HG03565 (cell line): ENCODE results near the gene DDX28.
"Not testable (repeated sequence)": the region's sequence is repeated elsewhere in the genome, so short reads cannot be mapped to it uniquely, and the experiment has no call there.

ENCODE experiments used
- ATAC-seq: cut with Tn5 transposase; IDR thresholded peaks from one replicate; pipeline ENCODE4 v1.9.1; 2021; ENCODE audit warnings: mild to moderate bottlenecking, moderate library complexity; ENCODE audit not compliant: unreplicated experiment

The DDX28 gene

GRCh38 chr16:67995423-67995822 lies 27.6 kb downstream of the DDX28 start:
- no peak for ATAC-seq

GRCh38 chr16:67994040-67994408 lies 29.0 kb downstream of the DDX28 start:
- not testable (repeated sequence) for ATAC-seq

GRCh38 chr16:67993207-67994039 lies 29.6 kb downstream of the DDX28 start:
- ATAC-seq, result peak; percentile 54

GRCh38 chr16:67992661-67993206 lies 30.3 kb downstream of the DDX28 start:
- ATAC-seq, result no peak

- ATAC-seq, result no peak
Observed at GRCh38 chr16:67990018-67990386, 33.0 kb downstream of the DDX28 start.

GRCh38 chr16:67989322-67990017 lies 33.6 kb downstream of the DDX28 start:
- no peak for ATAC-seq

GRCh38 chr16:67988675-67989074 lies 34.4 kb downstream of the DDX28 start:
- ATAC-seq, result no peak

GRCh38 chr16:67987460-67988160 lies 35.4 kb downstream of the DDX28 start:
- ATAC-seq, result no peak

GRCh38 chr16:67986949-67987348 lies 36.1 kb downstream of the DDX28 start:
- ATAC-seq, result no peak

GRCh38 chr16:67982011-67982696 lies 40.9 kb downstream of the DDX28 start:
- no peak for ATAC-seq

- no peak for ATAC-seq
Observed at GRCh38 chr16:67979955-67980678, 42.9 kb downstream of the DDX28 start, which contains the start of gene DPEP3. DPEP3 (minus strand) TSS chr16:67980499; CDS start chr16:67980380, 119 bp downstream.

- no peak for ATAC-seq
Observed at GRCh38 chr16:67977469-67978227, 45.4 kb downstream of the DDX28 start.

GRCh38 chr16:67977005-67977404 lies 46.0 kb downstream of the DDX28 start:
- ATAC-seq, result no peak

- no peak for ATAC-seq
Observed at GRCh38 chr16:67976205-67976604, 46.8 kb downstream of the DDX28 start.

GRCh38 chr16:67975321-67976105 lies 47.5 kb downstream of the DDX28 start:
- no peak for ATAC-seq

GRCh38 chr16:67972285-67972684 lies 50.7 kb downstream of the DDX28 start:
- ATAC-seq, result not testable (repeated sequence)

GRCh38 chr16:67971111-67971510 lies 51.9 kb downstream of the DDX28 start:
- no peak for ATAC-seq
